Endothelial cell of umbilical vein (primary cell): Measurements from ENCODE around the gene CCDC177.

Experiments
- POLR2A ChIP-seq: IDR thresholded peaks from 2 replicates; pipeline ENCODE4 v1.6.1; 2012; ENCODE audit warnings: low read depth, mild to moderate bottlenecking, control low read depth, low read length
- POLR2AphosphoS5 ChIP-seq: IDR thresholded peaks from 2 replicates; pipeline ENCODE4 v1.6.1; 2012; ENCODE audit warnings: low read depth, mild to moderate bottlenecking, control low read depth, low read length, moderate library complexity; ENCODE audit not compliant: insufficient read depth
- TF ChIP-seq, protein P1 (sequence below), 2 donors: IDR thresholded peaks; 1 replicate in 1 of 2; 2 replicates in 1 of 2; pipeline ENCODE4 v1.5.1; 2011; ENCODE audit warnings: low read length in 2 of 2, mild to moderate bottlenecking in 2 of 2, moderate library complexity in 2 of 2, control low read depth in 1 of 2, inconsistent platforms in 1 of 2, low read depth in 1 of 2; ENCODE audit not compliant: insufficient read depth in 1 of 2; ENCODE audit errors: extremely low read depth in 1 of 2
- TF ChIP-seq, protein P2 (sequence below): IDR thresholded peaks from 2 replicates; pipeline ENCODE4 v1.6.1; 2011; ENCODE audit not compliant: insufficient read depth, insufficient read length

DNA sequence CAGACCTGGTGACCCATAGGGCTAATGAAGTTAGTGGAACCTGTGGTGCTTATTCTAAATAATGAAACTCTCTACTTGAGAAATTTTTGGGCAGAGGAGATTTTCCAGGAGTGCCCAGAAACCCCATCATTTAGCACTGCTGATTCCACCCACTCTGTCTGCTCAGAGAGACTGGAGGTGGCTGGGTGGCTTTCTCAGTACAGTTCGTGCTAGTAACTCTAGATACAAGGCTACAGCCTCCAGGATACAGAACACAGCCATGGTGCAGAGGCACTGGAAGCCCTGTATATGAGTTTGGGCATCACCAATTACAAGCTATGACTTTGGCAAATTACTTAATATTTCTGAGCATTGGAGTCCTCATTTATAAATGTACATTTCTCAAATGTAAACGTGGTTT, 32.4 kb downstream of the CCDC177 start:
- TF ChIP-seq, protein P1, sequence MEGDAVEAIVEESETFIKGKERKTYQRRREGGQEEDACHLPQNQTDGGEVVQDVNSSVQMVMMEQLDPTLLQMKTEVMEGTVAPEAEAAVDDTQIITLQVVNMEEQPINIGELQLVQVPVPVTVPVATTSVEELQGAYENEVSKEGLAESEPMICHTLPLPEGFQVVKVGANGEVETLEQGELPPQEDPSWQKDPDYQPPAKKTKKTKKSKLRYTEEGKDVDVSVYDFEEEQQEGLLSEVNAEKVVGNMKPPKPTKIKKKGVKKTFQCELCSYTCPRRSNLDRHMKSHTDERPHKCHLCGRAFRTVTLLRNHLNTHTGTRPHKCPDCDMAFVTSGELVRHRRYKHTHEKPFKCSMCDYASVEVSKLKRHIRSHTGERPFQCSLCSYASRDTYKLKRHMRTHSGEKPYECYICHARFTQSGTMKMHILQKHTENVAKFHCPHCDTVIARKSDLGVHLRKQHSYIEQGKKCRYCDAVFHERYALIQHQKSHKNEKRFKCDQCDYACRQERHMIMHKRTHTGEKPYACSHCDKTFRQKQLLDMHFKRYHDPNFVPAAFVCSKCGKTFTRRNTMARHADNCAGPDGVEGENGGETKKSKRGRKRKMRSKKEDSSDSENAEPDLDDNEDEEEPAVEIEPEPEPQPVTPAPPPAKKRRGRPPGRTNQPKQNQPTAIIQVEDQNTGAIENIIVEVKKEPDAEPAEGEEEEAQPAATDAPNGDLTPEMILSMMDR (IDR thresholded peaks at IDR 0.05; ENCODE audit: extremely low read depth in 1 of 2, insufficient read depth in 1 of 2, low read depth in 1 of 2, low read length in 2 of 2), result no peak
- TF ChIP-seq POLR2A, result no peak
- TF ChIP-seq, protein P2, sequence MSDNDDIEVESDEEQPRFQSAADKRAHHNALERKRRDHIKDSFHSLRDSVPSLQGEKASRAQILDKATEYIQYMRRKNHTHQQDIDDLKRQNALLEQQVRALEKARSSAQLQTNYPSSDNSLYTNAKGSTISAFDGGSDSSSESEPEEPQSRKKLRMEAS, result no peak
- TF ChIP-seq POLR2AphosphoS5, result no peak
